NCI-H524 treated with DMSO at 0.1 percent for 48 hours (cell line): ENCODE data around the gene TEAD2.
"Not testable (repeated sequence)": the region's sequence is repeated elsewhere in the genome, so short reads cannot be mapped to it uniquely, and the experiment has no call there.

Experiments used
- DNase-seq: peaks from one replicate; lab custom pipeline; 2025; lab: John Stamatoyannopoulos, UW

Gene TEAD2

GRCh38 chr19:49331187-49331586, 31.0 kb downstream of the TEAD2 start:
- not testable (repeated sequence) for DNase-seq

- DNase-seq, result peak; percentile 52
Measured at GRCh38 chr19:49328741-49329140, 33.5 kb downstream of the TEAD2 start.

DNA sequence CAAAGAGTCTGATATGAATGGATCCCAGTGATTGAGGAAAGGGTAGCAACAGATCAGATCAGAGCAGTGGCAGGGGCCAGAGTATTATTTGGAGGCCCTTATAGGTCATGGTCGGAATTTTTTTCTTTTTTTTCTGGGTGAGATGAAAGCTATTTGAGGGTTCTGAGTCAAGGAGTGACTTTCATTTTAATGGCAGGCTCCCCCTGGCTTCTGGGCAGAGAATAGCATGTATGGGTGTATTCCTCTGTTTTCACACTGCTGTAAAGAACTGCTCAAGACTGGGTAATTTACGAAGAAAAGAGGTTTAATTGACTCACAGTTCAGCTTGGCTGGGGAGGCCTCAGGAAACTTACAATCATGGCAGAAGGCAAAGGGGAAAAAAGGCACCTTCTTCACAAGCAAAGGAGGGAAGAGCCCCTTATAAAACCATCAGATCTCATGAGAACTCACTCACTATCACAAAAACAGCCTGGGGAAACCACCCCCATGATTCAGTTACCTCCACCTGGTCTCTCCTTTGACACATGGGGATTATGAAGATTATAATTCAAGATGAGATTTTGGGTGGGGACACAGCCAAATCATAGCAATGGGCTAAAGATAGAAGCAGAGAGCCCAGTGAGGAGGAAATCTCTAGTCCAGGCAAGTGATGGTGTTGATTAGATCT, 34.2 kb downstream of the TEAD2 start:
- no peak for DNase-seq

DNA sequence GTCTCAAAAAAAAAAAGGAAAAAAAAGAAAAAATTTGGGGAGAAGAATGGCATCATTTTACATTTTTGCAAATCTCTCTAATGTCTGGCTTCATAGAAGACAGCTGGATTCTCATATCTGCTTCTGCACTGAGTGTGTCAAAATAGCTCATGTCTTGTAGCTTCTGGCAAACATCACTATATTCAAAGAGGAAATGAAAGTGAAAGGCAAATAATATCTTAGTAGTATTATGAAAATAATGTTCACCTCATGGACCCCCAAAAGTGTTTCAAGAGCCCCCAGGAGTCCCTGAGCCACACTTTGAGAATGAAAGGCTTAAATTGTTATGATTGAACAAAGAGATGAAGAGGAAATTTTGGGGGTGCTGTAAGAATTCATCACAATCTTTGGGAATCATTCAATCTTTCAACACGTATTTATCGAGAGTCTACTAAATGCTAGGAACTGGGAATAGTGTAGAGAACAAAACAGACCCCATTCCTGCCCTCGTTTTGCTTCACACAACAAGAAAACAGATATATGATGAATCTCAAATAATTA, 36.0 kb downstream of the TEAD2 start:
- DNase-seq, result no peak

DNA sequence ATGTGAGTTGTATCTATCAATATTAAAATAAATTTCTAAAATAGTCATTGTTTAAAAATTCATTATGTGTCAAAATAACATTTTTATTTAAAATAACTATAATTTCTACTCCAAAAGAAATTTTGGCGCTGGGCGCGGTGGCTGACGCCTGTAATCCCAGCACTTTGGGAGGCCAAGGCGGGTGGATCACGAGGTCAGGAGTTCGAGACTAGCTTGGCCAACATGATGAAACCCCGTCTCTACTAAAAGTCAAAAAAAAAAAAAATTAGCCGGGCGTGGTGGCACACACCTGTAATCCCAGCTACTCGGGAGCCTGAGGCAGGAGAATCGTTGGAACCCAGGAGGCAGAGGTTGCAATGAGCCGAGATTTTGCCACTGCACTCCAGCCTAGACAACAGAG, 36.5 kb downstream of the TEAD2 start:
- not testable (repeated sequence) for DNase-seq

DNA sequence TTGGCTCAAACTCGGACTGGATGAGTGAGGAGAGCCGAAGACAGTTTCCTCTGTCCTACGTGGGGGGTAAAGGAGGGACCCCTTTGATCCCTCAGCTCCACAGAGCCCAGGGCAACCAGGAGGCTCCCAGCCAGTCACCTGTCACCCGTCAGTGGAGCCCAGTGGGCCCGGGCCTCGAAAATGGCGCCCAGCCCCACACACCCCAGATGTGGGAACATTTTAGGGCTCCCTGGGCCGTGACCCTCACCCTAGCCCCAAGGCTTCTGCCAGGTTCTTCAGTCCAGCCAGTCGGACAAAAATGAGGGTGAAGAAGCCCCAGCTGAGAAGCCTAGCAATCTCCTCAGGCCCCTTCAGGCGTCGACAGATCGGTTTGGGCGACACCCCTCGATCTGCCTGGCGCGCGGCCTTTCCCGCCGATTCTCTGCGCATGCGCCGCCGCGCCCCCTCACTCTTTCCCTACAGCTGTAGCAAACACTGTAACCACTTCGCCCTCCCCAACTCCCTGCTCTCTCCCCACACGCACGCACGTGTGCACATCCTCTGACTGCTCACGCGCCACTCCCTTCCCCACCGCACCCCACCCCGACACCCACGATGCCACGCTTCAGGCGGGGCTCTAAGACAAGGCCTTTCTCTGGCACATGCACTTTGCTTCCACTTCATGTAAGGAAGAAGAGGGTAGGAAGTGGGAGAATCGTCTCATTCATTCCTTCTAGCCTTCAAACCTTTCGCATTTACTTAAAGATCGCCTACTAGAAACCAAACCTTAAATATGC, 37.2 kb downstream of the TEAD2 start, which contains the start of gene SLC6A16:
TSS of gene SLC6A16 (minus strand) at position 391 of the 776 bp plus-strand sequence. CDS start 13,844 bp downstream, outside the sequence.
- no peak for DNase-seq

GRCh38 chr19:49318296-49318695, 43.9 kb downstream of the TEAD2 start:
- DNase-seq, result no peak

DNA sequence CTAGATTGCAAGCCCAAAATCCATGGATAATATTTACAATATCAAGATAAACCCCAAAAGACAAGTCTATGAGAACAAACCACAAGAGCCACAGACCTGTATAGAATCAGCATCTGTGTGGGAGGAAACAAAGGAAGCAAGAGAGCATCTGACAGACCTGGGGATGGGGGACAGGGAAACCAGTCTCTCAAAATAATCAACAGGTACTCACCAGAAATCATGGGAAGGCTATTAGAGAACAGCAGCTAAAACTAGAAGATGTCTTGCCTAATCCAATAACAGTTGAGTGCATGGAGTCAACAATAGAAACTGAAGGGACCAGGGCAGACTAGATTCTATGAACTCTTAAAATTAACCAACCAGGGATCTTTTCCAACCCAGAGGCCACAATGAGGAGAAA, 45.9 kb downstream of the TEAD2 start:
- DNase-seq, result no peak

- DNase-seq, result no peak
Measured at GRCh38 chr19:49315111-49315510, 47.1 kb downstream of the TEAD2 start.

- DNase-seq, result no peak
Measured at GRCh38 chr19:49309087-49309486, 53.1 kb downstream of the TEAD2 start.

- DNase-seq, result not testable (repeated sequence)
Measured at GRCh38 chr19:49306734-49307133, 55.5 kb downstream of the TEAD2 start.

DNA sequence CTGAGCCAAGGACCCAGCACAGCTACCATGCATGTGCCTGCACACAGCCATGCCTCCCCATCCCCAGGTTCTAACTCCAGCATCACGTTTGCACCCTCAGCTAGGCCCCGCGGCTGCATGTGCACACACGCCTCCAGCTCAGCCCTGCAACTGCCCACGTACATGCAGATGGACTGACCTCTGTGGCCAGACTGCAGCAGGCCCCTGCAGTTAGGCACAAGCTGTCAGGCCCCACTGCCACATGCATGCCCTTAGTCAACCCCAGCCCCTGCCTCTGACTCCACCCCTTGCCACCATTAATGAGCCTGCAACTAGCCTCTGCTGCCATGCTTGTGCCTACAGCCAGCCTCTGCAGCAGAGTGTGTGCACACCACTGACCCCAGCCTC, 60.4 kb downstream of the TEAD2 start:
- no peak for DNase-seq

DNA sequence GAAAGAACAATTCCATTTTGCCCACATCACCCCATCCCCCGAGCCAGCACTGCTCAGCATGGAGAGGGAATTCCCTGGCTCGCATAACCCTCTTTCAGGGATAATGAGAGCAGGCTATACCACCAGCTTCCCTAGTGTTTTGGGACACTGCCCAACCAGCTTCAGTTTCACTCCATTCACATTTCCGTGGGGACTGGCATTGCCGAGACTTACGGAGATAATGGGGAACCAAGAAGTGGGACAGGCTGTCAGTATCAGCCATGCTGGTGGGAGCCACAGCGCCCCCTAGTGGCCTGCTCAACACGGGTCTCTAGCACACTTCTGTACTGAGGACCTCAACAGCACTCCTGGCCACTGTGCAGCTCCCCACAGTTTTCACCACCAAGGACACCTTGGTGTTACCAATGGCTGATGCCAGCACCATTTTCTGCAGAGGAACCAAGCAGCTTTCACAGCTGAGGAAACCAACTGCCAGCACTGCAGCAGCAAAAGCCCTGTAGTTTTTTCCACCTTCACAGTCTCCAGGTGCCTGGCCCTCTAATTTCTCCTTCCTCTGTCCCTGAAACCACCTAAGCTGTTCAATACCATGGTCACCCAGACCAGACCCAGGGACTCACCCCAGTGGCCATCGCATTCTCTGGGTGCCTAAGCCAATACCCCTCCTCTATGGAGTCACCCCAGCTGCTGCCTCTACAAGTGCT, 60.9 kb downstream of the TEAD2 start:
- peak; percentile 56 for DNase-seq

GRCh38 chr19:49298653-49299052, 63.6 kb downstream of the TEAD2 start:
- DNase-seq, result not testable (repeated sequence)

- no peak for DNase-seq
Measured at GRCh38 chr19:49297403-49297802, 64.8 kb downstream of the TEAD2 start.

- no peak for DNase-seq
Measured at GRCh38 chr19:49295208-49295880, 66.9 kb downstream of the TEAD2 start.

- no peak for DNase-seq
Measured at GRCh38 chr19:49294401-49294800, 67.8 kb downstream of the TEAD2 start.
